ENCODE results near the gene TFDP1.

TFDP1 gene

DNA sequence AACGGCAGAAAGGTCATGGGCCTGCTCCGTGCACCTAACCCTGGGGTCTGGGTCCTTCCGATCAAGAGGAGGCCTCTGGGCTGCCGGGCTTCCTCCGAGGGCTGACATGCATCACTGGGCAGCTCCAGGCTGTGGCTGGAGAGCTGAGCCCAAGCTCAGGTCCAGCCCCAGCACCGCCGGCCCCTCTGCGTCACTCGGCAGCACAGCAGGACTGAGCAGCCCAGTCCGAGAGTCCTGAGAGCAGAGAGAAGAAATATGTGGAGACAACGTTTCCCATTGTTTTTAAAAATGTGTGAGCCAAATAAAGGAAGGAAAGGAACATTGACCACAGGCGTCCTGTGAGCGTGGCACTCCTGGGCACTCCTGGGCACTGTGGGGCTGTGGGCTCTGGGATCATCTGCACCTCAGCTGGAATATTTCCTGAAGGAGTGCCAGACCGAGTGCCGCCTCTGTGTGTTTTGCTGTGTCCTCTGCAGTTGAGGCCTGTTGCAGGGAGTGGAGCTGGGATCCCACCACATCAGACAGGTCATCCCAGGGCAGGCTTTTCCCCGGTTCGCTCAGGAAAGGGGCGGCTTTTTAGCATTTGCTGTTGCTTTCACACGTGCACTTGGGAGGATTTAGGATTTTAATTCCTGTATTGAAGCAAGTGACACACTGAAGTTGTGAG, 37.8 kb upstream of the TFDP1 start:
- no peak for TF ChIP-seq CTCF (IDR thresholded peaks at IDR 0.05)

DNA sequence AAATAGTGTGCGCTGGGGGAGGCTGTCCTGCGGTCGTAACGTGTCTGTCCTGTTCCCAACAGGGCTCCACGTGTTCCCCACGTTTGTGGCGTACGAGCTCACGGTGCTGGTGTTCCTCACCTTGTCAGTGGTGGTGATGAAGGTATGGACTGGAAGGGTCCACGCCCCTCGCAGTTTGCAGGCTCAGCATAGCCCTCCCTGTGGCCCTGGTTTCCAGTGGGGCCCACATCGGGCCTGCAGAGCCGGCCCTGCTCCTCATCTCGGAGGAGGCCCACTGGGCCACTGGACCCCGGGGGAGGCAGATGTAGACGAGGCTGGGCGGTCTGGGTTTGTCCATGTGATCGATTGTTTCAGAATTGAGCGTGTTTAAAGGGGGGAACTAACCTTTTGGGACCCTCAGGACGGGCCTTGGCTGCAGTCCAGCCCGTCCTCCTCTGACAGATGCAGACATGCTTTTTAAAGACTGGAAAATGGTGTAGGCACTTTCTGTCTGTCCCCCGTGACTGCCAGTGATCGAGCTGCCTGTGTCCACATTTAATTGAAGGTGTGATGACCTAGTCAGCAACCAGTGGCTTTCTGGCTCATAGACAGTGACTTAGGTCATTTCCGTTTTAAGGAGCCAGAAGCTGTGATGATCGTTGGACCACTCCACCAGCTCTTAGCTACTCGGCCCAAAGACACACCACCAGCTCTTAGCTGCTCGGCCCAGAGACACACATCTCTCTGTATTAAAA, 37.1 kb upstream of the TFDP1 start:
- no peak for TF ChIP-seq CTCF (IDR thresholded peaks at IDR 0.05)

GRCh38 chr13:113548171-113548641, 36.3 kb upstream of the TFDP1 start:
- no peak for TF ChIP-seq CTCF (IDR thresholded peaks at IDR 0.05)

- TF ChIP-seq CTCF (IDR thresholded peaks at IDR 0.05): no peak
Observed at GRCh38 chr13:113548778-113549621, 35.6 kb upstream of the TFDP1 start.

DNA sequence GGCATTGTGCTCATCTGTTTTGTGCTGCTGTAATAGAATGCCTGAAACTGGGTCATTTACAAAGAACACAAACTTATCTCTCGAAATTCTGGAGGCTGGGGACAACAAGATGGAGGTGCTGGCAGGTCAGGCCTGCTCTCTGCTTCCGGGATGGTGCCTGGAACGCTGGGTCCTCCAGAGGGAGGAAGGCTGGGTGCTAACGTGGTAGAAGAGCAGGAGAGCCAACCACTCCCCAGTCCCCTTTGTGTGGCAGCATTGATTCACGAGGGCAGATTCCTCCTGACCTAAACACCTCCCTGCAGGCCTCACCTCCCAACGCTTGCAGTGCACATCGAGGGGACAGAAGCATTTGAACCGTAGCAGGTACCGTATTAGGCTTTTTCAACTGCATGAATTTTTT, 34.1 kb upstream of the TFDP1 start:
- no peak for TF ChIP-seq CTCF (IDR thresholded peaks at IDR 0.05)

GRCh38 chr13:113551081-113552000, 33.2 kb upstream of the TFDP1 start:
- no peak for TF ChIP-seq CTCF (IDR thresholded peaks at IDR 0.05)

DNA sequence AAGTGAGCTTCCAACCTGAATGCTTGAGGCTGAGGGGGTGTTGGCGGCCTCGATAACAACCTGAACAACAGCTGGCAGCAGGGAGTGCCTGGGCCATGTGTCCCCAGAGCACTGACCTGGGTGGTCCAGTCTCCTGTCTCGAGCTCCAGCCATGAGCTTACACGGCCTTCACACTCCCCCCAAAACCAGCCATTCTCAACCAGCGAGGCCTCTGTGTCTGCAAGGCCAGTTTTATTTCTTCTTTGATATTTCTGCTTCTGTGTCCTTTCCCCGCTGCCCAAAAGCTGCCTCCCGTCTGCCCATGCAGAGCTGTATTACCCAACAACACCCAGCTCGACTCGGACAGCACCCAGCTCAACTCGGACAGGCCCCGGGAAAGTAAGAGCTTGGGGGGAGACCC, 32.5 kb upstream of the TFDP1 start:
- TF ChIP-seq CTCF (IDR thresholded peaks at IDR 0.05): no peak
